Keratinocyte (primary cell): Measurements from ENCODE around the gene NUAK2. TPM values are rescaled to one million over a fixed set of nuclear protein-coding genes. Genes with fewer than 3 reads are reported as not detected.

ENCODE experiments used
- DNase-seq: peaks from one replicate; pipeline ENCODE4 v3.0.0-alpha.2; 2011; ENCODE audit warnings: low read depth, missing footprints, low spot score
- FAIRE-seq: peaks from 2 replicates; lab custom pipeline; 2011; peaks lifted over from hg19 to GRCh38; lab: Jason Lieb, UNC
- H2AFZ ChIP-seq: 2 replicates; pipeline ENCODE4 v1.6.0; 2012; ENCODE audit warnings: low read length, control low read depth, inconsistent platforms; ENCODE audit not compliant: control insufficient read depth
- H3K27ac ChIP-seq: 2 replicates; pipeline ENCODE4 v1.5.1; 2011; ENCODE audit warnings: low read length; ENCODE audit not compliant: control insufficient read depth, insufficient read depth
- H3K27me3 ChIP-seq: 3 replicates; pipeline ENCODE4 v1.6.0; 2011; ENCODE audit warnings: low read length; ENCODE audit not compliant: control insufficient read depth, insufficient read depth; ENCODE audit errors: extremely low read depth
- H3K36me3 ChIP-seq, 2 experiments: 2 replicates in 1 of 2; 3 replicates in 1 of 2; pipeline ENCODE4 v1.5.1; 2011; ENCODE audit warnings: low read length in 2 of 2, mild to moderate bottlenecking in 1 of 2; ENCODE audit not compliant: control insufficient read depth in 2 of 2, insufficient read depth in 2 of 2; ENCODE audit errors: extremely low read depth in 1 of 2
- H3K4me1 ChIP-seq: 3 replicates; pipeline ENCODE4 v1.5.1; 2011; ENCODE audit warnings: low read length; ENCODE audit not compliant: control insufficient read depth, insufficient read depth; ENCODE audit errors: extremely low read depth
- H3K4me2 ChIP-seq: 3 replicates; pipeline ENCODE4 v1.6.0; 2011; ENCODE audit warnings: low read depth, low read length; ENCODE audit not compliant: control insufficient read depth, insufficient read depth; ENCODE audit errors: extremely low read depth
- H3K4me3 ChIP-seq, 3 experiments: fragments of 200-600 bp in 1 of 3; sonication (generic) in 1 of 3; 2 replicates in 2 of 3; 3 replicates in 1 of 3; pipeline ENCODE4 v1.5.1; 2011 to 2016; ENCODE audit warnings: low read length in 3 of 3, mild to moderate bottlenecking in 3 of 3, control low read depth in 2 of 3, inconsistent platforms in 1 of 3, low read depth in 1 of 3, mixed read lengths in 1 of 3, mixed run types in 1 of 3, moderate library complexity in 1 of 3; ENCODE audit not compliant: control insufficient read depth in 2 of 3, insufficient read depth in 2 of 3; ENCODE audit errors: extremely low read depth in 1 of 3
- H3K79me2 ChIP-seq: 2 replicates; pipeline ENCODE4 v1.6.0; 2012; ENCODE audit warnings: low read length; ENCODE audit not compliant: control insufficient read depth, insufficient read depth
- H3K9ac ChIP-seq: 3 replicates; pipeline ENCODE4 v1.6.0; 2011; ENCODE audit warnings: low read length; ENCODE audit not compliant: control insufficient read depth, insufficient read depth; ENCODE audit errors: extremely low read depth
- H3K9me1 ChIP-seq: 3 replicates; pipeline ENCODE4 v1.6.0; 2011; ENCODE audit warnings: low read length; ENCODE audit not compliant: control insufficient read depth, insufficient read depth; ENCODE audit errors: extremely low read depth
- H3K9me3 ChIP-seq: 2 replicates; pipeline ENCODE4 v1.5.1; 2012; ENCODE audit warnings: low read depth, low read length; ENCODE audit not compliant: control insufficient read depth
- H4K20me1 ChIP-seq: 3 replicates; pipeline ENCODE4 v1.6.0; 2011; ENCODE audit warnings: low read length; ENCODE audit not compliant: control insufficient read depth, insufficient read depth; ENCODE audit errors: extremely low read depth
- EZH2 ChIP-seq: IDR thresholded peaks from one replicate; pipeline ENCODE4 v1.6.1; 2012; ENCODE audit warnings: inconsistent platforms, mild to moderate bottlenecking, low read length, moderate library complexity
- dilution Hi-C: fragments of 300-500 bp; cut with MboI; formaldehyde crosslinking; loops from one replicate; pipeline ENCODE4 v1.7.0; 2020; ENCODE audit warnings: low sequenced_read_pairs; ENCODE audit not compliant: extremely low pct_ligation_motif_present
- polyA plus RNA-seq, 5 experiments: library from polyadenylated mRNA; depleted of rRNA in 3 of 5; stranded (reverse) in 3 of 5; stranded (forward) in 1 of 5; unstranded in 1 of 5; fragments of >200 nt; gene quantifications; 1 replicate in 1 of 5; 2 replicates in 3 of 5; 3 replicates in 1 of 5; pipeline versions ENCODE4 v1.2.1 to v1.2.3, GENCODE V29; 2011 to 2012; ENCODE audit warnings: missing spikeins in 2 of 5, low read depth in 1 of 5, low replicate concordance in 1 of 5
- TF ChIP-seq, protein P1 (sequence below), 3 experiments: IDR thresholded peaks in 1 of 3; conservative IDR thresholded peaks in 1 of 3; optimal IDR thresholded peaks in 1 of 3; 2 replicates in 2 of 3; 3 replicates in 1 of 3; pipeline versions ENCODE3 to v1.5.1; 2011; ENCODE audit warnings: low read length in 3 of 3, mild to moderate bottlenecking in 3 of 3, moderate library complexity in 2 of 3, control low read depth in 1 of 3, inconsistent platforms in 1 of 3; ENCODE audit not compliant: insufficient read depth in 2 of 3; ENCODE audit errors: extremely low read depth in 1 of 3

The NUAK2 gene
- polyA plus RNA-seq, 1 donor (not counting 4 experiments of a cell fraction or from before 2014, with no cell fraction given) = 3.9 TPM

DNA sequence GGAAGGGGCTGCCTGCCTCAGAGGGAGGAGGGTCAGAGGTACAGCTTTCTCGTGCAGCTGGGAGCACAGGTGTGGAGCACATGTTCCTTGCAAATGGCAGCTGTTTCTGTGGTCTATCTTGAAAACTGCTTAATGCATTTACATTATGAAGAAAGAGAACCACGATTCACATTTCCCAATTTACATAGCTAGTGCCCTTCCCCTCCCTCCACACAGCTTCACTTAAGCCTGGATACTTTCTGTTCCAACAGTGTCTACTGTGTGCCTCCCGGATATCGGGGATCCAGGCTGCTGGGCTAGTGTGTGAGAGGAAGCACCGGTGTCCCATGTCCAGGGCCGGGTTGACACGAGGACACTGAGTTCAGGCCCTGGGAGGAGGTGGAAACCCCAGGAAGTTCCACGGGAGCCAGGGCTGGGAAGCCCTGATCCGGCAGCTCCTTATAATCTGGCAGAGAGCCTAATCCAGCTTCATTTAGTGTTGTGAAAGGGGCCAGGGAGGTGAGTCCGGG is 62.2 kb downstream of the NUAK2 start:
- H3K36me3 ChIP-seq = no peaks in the 10 kb centered on the region
- H3K9me1 ChIP-seq = no peaks in the 10 kb centered on the region
- no peak overlapping the region for H2AFZ ChIP-seq
- H3K4me2 ChIP-seq = peak overlapping the region; percentile 76
- peak overlapping the region; percentile 0 for H3K9ac ChIP-seq
- dilution Hi-C loops = no loop called here
- TF ChIP-seq, protein P1, sequence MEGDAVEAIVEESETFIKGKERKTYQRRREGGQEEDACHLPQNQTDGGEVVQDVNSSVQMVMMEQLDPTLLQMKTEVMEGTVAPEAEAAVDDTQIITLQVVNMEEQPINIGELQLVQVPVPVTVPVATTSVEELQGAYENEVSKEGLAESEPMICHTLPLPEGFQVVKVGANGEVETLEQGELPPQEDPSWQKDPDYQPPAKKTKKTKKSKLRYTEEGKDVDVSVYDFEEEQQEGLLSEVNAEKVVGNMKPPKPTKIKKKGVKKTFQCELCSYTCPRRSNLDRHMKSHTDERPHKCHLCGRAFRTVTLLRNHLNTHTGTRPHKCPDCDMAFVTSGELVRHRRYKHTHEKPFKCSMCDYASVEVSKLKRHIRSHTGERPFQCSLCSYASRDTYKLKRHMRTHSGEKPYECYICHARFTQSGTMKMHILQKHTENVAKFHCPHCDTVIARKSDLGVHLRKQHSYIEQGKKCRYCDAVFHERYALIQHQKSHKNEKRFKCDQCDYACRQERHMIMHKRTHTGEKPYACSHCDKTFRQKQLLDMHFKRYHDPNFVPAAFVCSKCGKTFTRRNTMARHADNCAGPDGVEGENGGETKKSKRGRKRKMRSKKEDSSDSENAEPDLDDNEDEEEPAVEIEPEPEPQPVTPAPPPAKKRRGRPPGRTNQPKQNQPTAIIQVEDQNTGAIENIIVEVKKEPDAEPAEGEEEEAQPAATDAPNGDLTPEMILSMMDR (optimal IDR thresholded peaks at IDR 0.05 in 1 of 3, IDR thresholded peaks at IDR 0.05 in 1 of 3, conservative IDR thresholded peaks at IDR 0.05 in 1 of 3; ENCODE audit: extremely low read depth in 1 of 3, insufficient read depth in 2 of 3, low read length in 3 of 3) = no peak
- TF ChIP-seq EZH2 = no peak
- H3K27ac ChIP-seq = peak overlapping the region; percentile 80
- H3K4me3 ChIP-seq = no peak overlapping the region
- peaks cover 4% of the 10 kb centered on the region for H4K20me1 ChIP-seq
- no peaks in the 10 kb centered on the region for H3K27me3 ChIP-seq
- no peaks in the 10 kb centered on the region for H3K9me3 ChIP-seq
- H3K79me2 ChIP-seq = no peaks in the 10 kb centered on the region
- peaks cover 26% of the 10 kb centered on the region for H3K4me1 ChIP-seq
- no peak for FAIRE-seq
- DNase-seq = no peak

DNA sequence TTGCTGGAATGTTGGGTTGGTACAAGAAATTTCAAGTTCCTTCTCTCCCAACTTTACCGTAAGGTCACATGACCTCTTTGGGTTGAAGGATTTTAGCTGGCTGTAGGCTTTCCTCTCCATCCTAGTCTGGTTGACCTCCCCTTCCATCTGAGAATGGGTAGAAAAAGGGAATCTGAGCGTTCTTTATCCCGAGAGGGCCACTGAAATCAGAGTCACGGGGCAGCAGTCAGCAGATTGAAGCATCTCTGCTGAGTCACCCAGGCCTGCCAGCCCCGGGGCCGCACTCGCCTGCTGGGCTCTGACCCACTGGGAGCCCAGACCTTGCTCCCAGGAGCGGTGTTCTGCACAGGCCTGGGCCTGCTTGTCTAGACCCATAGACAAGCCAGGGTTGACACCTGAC is 62.8 kb downstream of the NUAK2 start:
- Histone ChIP-seq H3K4me3 (no peak overlapping the region), H3K27ac (peak overlapping the region; percentile 80), H3K36me3 (no peaks in the 10 kb centered on the region), H3K79me2 (no peaks in the 10 kb centered on the region), H3K9ac (peak overlapping the region; percentile 46), H4K20me1 (peaks cover 4% of the 10 kb centered on the region), H2AFZ (peak overlapping the region; percentile 7), H3K4me2 (peak overlapping the region; percentile 76), H3K4me1 (peaks cover 25% of the 10 kb centered on the region), H3K9me3 (no peaks in the 10 kb centered on the region), H3K27me3 (no peaks in the 10 kb centered on the region), H3K9me1 (no peaks in the 10 kb centered on the region)
- DNase-seq (no peak), FAIRE-seq (no peak)
- dilution Hi-C loops = no loop called here
- TF ChIP-seq EZH2 = no peak
- TF ChIP-seq, protein P1 (optimal IDR thresholded peaks at IDR 0.05 in 1 of 3, IDR thresholded peaks at IDR 0.05 in 1 of 3, conservative IDR thresholded peaks at IDR 0.05 in 1 of 3; ENCODE audit: extremely low read depth in 1 of 3, insufficient read depth in 2 of 3, low read length in 3 of 3) = no peak
